Left lung (tissue), 10 donors: ENCODE measurements around the gene ACTN1. TPM values are rescaled to one million over a fixed set of nuclear protein-coding genes. Genes with fewer than 3 reads are reported as not detected.

ENCODE experiments used
- ATAC-seq: fragments of 200-7000 bp; cut with Tn5 transposase; one replicate; pipeline ENCODE4 v1.9.1; 2020; ENCODE audit warnings: moderate library complexity
- DNase-seq, 4 donors: peaks; one replicate each; pipeline ENCODE4 v3.0.0-alpha.2; 2013 to 2020
- H3K27ac ChIP-seq, 2 donors: fragments of 200-600 bp; sonication (generic) in 1 of 2; one replicate each; pipeline versions ENCODE4 v1.5.0 to v1.8.0; 2020 to 2021
- H3K27me3 ChIP-seq, 2 donors: fragments of 200-600 bp; sonication (generic) in 1 of 2; one replicate each; pipeline versions ENCODE4 v1.5.0 to v1.8.0; 2020 to 2021
- H3K36me3 ChIP-seq, 2 donors: fragments of 200-600 bp; sonication (generic) in 1 of 2; one replicate each; pipeline versions ENCODE4 v1.5.0 to v1.8.0; 2020 to 2021
- H3K4me1 ChIP-seq, 2 donors: fragments of 200-600 bp; one replicate each; pipeline ENCODE4 v1.8.0; 2021
- H3K4me3 ChIP-seq, 2 donors: fragments of 200-600 bp; sonication (generic) in 1 of 2; one replicate each; pipeline versions ENCODE4 v1.5.0 to v1.8.0; 2020 to 2021; ENCODE audit warnings: mild to moderate bottlenecking in 1 of 2
- H3K9me3 ChIP-seq, 2 donors: fragments of 200-600 bp; sonication (generic) in 1 of 2; one replicate each; pipeline versions ENCODE4 v1.5.0 to v1.8.0; 2020 to 2021
- intact Hi-C, 2 donors: fragments of 100-400 bp; cut with DNase I; formaldehyde crosslinking; loops; one replicate each; pipeline versions ENCODE4 v1.11.2 to v1.14.2; 2022
- polyA plus RNA-seq, 6 donors: library from polyadenylated mRNA; unstranded; fragments of 120-200 nt; gene quantifications; one replicate each; pipeline ENCODE4 v1.2.1, GENCODE V29; 2013; ENCODE audit not compliant: insufficient read length in 6 of 6
- total RNA-seq, 2 donors: library from RNA; stranded (reverse); fragmentation: NEBNext Ultra II Directional; extraction: Animal tissue kit (Norgen Biotek cat#: 25700); gene quantifications; one replicate each; pipeline ENCODE4 v1.2.1, GENCODE V29; 2021
- TF ChIP-seq, protein P1 (sequence below), 2 donors: fragments of 200-600 bp; sonication (generic) in 1 of 2; IDR thresholded peaks; one replicate each; pipeline versions ENCODE4 v1.5.0 to v1.8.0; 2021; ENCODE audit warnings: antibody characterized with exemption in 2 of 2
- donor health status: DM: no; HTN: yes; CAD: no.
- donor health status: DM: no; HTN: no; CAD: no.

Gene ACTN1
- total and polyA plus RNA-seq, 8 donors = 125 to 225 (median 146) TPM

DNA sequence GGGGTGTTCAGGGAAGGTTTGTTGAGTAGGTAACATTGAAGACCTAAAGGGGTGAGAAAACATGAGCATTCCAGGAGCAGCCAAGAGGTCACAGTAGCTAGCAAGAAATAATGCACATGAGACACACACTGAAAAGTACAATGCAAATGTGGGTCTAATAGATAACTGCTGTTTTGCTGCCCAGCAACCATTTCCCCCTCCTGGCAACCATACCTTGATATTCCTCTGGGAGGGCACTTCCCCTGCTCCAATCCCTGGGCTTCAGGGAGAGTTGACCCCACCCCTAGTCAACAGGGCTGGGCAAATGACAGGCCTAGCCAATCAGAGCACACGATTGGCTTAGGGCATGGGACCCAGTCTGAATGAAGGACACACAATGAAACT, 8.5 kb upstream of the ACTN1 start:
- Histone ChIP-seq H3K27me3 (no peaks in the 10 kb centered on the region), H3K27ac (no peak overlapping the region), H3K4me3 (no peak overlapping the region), H3K4me1 (no peaks in the 10 kb centered on the region), H3K9me3 (no peaks in the 10 kb centered on the region), H3K36me3 (no peaks in the 10 kb centered on the region)
- ATAC-seq (no peak), DNase-seq (no peak)
- intact Hi-C loops = no loop called here
- TF ChIP-seq, protein P1, sequence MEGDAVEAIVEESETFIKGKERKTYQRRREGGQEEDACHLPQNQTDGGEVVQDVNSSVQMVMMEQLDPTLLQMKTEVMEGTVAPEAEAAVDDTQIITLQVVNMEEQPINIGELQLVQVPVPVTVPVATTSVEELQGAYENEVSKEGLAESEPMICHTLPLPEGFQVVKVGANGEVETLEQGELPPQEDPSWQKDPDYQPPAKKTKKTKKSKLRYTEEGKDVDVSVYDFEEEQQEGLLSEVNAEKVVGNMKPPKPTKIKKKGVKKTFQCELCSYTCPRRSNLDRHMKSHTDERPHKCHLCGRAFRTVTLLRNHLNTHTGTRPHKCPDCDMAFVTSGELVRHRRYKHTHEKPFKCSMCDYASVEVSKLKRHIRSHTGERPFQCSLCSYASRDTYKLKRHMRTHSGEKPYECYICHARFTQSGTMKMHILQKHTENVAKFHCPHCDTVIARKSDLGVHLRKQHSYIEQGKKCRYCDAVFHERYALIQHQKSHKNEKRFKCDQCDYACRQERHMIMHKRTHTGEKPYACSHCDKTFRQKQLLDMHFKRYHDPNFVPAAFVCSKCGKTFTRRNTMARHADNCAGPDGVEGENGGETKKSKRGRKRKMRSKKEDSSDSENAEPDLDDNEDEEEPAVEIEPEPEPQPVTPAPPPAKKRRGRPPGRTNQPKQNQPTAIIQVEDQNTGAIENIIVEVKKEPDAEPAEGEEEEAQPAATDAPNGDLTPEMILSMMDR (IDR thresholded peaks at IDR 0.05) = no peak

DNA sequence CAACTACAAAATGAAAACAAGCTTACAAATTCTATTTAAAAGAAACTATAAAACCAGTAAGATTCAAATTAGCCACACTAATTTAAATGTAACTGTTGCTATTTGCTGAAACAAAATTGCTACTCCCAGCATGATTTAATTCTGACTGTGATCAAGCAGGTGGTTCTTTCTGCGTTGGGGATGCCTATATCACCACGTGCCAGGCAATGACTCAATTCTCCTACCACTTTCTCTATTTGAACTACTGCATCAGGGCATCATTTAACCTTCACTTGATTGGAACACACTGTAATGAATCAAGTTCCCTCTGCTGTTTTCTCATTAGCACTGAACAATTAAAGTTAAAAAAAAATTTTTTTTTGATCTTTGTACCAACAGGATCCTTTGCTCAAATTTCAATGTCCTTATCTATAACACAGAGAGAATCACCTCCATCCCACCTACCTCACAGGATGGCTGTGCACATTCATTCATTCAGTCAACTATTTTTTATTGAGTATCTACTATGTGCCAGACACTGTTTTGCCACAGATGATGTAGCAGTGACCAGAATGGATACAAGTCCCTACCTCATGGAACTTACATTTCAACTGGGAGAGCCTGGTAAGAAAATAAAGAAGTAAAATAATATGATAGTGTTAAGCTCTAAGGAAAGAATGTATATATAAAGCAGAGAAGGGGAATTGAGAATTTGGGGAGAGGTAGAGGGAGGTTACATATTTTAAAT, 8.0 kb upstream of the ACTN1 start:
- DNase-seq = no peak
- Histone ChIP-seq H3K4me3 (no peak overlapping the region), H3K36me3 (no peaks in the 10 kb centered on the region), H3K27ac (no peak overlapping the region), H3K27me3 (no peaks in the 10 kb centered on the region), H3K9me3 (no peaks in the 10 kb centered on the region), H3K4me1 (no peaks in the 10 kb centered on the region)
- TF ChIP-seq, protein P1 (IDR thresholded peaks at IDR 0.05) = no peak
- no peak for ATAC-seq
- intact Hi-C loops = no loop called here

DNA sequence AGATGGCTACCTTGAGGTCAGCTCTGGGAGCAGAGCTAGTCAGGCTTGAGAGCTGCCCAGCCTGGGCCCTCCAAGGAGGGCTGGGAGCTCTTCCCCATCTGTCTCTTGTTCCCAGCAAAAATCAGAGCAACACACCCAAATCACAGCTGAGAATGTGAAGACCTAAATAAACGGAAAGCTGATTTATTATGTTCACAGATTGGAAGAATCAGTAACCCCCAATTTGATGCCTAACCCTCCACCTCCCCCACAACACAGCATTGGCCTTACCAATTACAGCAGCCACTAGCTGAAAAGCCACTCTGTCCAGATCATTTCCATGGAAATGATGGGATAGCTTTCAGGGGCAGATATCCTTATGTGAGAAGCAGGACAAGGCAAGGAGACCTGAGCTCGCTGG, 7.1 kb upstream of the ACTN1 start:
- Histone ChIP-seq H3K4me1 (peaks cover 0 to 4% of the 10 kb centered on the region in 2 donors), H3K9me3 (no peaks in the 10 kb centered on the region), H3K27me3 (no peaks in the 10 kb centered on the region), H3K27ac (no peak overlapping the region), H3K4me3 (no peak overlapping the region), H3K36me3 (no peaks in the 10 kb centered on the region)
- TF ChIP-seq, protein P1 (IDR thresholded peaks at IDR 0.05) = no peak
- DNase-seq = no peak
- ATAC-seq = no peak
- intact Hi-C loops = no loop called here

DNA sequence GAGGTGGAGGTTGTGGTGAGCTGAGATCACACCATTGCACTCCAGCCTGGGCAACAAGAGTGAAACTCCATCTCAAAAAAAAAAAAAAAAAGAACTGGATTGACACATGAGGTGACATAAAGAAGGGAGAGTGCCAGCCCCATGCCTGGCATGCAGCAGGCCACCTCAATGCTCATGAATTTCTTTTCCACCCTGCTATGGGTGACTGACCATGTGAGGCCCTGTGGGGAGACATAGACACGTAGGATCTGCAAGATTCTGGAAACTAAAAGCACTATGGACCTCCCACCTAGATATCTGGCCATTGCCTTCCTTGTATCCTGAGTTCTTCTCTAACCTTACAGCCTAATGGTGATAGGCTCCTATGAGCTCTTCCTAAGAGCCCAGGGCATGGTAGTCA, 5.6 kb upstream of the ACTN1 start:
- H3K27me3 ChIP-seq = no peaks in the 10 kb centered on the region
- intact Hi-C loops = no loop called here
- H3K36me3 ChIP-seq = no peaks in the 10 kb centered on the region
- TF ChIP-seq, protein P1 (IDR thresholded peaks at IDR 0.05) = no peak
- peaks cover 0 to 18% of the 10 kb centered on the region in 2 donors for H3K4me1 ChIP-seq
- no peak for ATAC-seq
- H3K4me3 ChIP-seq = no peak overlapping the region
- DNase-seq = no peak
- H3K27ac ChIP-seq = no peak overlapping the region
- no peaks in the 10 kb centered on the region for H3K9me3 ChIP-seq

DNA sequence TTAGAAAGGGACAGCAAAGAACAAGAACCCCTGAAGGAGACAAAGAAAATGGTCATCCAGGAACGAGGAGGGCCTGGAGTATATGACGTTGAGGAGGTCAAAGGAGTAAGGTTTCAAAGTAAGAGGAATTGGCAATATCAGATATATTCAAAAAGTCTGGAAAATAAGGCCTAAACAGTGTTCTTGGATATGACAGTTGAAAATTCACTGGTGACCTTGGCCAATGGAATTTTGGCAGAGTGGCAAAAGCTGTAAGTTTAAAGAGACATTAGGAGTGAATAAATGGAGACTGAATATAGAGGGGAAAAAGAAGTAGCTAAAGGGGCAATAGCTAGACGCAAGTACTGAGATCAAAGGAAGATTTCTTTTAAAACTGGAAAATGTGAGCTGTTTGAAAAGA, 4.1 kb upstream of the ACTN1 start:
- H3K4me3 ChIP-seq = no peak overlapping the region
- no peaks in the 10 kb centered on the region for H3K36me3 ChIP-seq
- H3K9me3 ChIP-seq = no peaks in the 10 kb centered on the region
- ATAC-seq = no peak
- intact Hi-C loops = no loop called here
- H3K27me3 ChIP-seq = no peaks in the 10 kb centered on the region
- H3K4me1 ChIP-seq = peaks cover 0 to 20% of the 10 kb centered on the region in 2 donors
- DNase-seq = no peak
- TF ChIP-seq, protein P1 (IDR thresholded peaks at IDR 0.05) = no peak
- H3K27ac ChIP-seq = no peak overlapping the region
